Measurements from ENCODE around the gene APC. TPM values are rescaled to one million over a fixed set of nuclear protein-coding genes. Genes with fewer than 3 reads are reported as not detected.

APC gene
- total RNA-seq, 1 donor from 2014 or later, result 47.0 TPM

- Histone ChIP-seq H3K27me3 (ENCODE audit: control insufficient read depth, insufficient read depth, low read length) (no peaks in the 10 kb centered on the region), H3K36me3 (ENCODE audit: control insufficient read depth, insufficient read depth, low read length) (no peaks in the 10 kb centered on the region), H3K4me3 (ENCODE audit: low read depth, low read length) (no peak overlapping the region)
- no peak for DNase-seq (ENCODE audit: low read depth)
- TF ChIP-seq, protein P1, sequence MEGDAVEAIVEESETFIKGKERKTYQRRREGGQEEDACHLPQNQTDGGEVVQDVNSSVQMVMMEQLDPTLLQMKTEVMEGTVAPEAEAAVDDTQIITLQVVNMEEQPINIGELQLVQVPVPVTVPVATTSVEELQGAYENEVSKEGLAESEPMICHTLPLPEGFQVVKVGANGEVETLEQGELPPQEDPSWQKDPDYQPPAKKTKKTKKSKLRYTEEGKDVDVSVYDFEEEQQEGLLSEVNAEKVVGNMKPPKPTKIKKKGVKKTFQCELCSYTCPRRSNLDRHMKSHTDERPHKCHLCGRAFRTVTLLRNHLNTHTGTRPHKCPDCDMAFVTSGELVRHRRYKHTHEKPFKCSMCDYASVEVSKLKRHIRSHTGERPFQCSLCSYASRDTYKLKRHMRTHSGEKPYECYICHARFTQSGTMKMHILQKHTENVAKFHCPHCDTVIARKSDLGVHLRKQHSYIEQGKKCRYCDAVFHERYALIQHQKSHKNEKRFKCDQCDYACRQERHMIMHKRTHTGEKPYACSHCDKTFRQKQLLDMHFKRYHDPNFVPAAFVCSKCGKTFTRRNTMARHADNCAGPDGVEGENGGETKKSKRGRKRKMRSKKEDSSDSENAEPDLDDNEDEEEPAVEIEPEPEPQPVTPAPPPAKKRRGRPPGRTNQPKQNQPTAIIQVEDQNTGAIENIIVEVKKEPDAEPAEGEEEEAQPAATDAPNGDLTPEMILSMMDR (IDR thresholded peaks at IDR 0.05; ENCODE audit: insufficient read depth, low read length, poor library complexity, severe bottlenecking), result no peak
These were observed 86.0 kb downstream of the APC start for GRCh38 chr5:112823656-112824055.

DNA sequence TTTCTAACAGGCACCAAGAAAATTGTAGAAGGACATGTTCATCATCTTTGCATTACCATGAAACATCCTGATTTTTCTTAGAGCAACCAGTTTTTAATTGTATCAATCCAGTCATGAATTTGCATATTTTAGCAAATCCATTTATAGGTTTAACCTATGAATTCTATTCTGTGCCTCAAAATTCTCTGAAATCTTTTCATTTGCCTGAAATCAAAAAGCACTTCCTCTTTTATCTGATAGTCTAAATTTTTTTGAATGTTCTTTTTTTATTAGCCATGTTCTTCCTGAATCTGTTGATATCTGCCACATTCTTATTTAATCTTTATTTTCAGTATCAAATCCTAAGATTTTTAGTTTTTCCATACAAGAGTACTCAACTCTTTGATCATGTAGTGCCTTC is 86.5 kb downstream of the APC start:
- Histone ChIP-seq H3K27me3 (ENCODE audit: control insufficient read depth, insufficient read depth, low read length) (no peaks in the 10 kb centered on the region), H3K4me3 (ENCODE audit: low read depth, low read length) (no peak overlapping the region), H3K36me3 (ENCODE audit: control insufficient read depth, insufficient read depth, low read length) (no peaks in the 10 kb centered on the region)
- DNase-seq (ENCODE audit: low read depth), result no peak
- TF ChIP-seq, protein P1 (IDR thresholded peaks at IDR 0.05; ENCODE audit: insufficient read depth, low read length, poor library complexity, severe bottlenecking), result no peak

DNA sequence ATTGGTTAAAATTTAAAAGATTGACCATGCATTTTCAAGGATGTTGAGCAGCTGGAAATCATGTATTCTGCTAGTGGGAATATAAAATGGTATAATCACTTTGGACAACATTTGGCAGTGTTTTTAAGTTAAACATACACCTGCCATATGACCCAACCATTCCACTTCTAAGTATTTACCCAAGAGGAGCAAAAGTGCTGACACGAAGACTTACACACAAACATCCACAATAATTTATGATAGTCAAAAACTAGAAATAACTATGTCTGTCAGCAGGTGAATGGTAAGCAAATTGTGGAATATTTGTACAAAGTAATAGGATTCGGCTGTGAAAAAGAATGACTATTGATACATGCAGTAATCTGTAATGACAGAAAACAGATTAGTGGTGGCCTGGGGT is 92.7 kb downstream of the APC start:
- TF ChIP-seq, protein P1 (IDR thresholded peaks at IDR 0.05; ENCODE audit: insufficient read depth, low read length, poor library complexity, severe bottlenecking), result no peak
- no peaks in the 10 kb centered on the region for H3K27me3 ChIP-seq (ENCODE audit: control insufficient read depth, insufficient read depth, low read length)
- DNase-seq (ENCODE audit: low read depth), result no peak
- H3K4me3 ChIP-seq (ENCODE audit: low read depth, low read length), result no peak overlapping the region
- H3K36me3 ChIP-seq (ENCODE audit: control insufficient read depth, insufficient read depth, low read length), result no peaks in the 10 kb centered on the region

- no peaks in the 10 kb centered on the region for H3K27me3 ChIP-seq (ENCODE audit: control insufficient read depth, insufficient read depth, low read length)
- H3K36me3 ChIP-seq (ENCODE audit: control insufficient read depth, insufficient read depth, low read length), result peaks cover 1% of the 10 kb centered on the region
- DNase-seq (ENCODE audit: low read depth), result no peak
- TF ChIP-seq, protein P1 (IDR thresholded peaks at IDR 0.05; ENCODE audit: insufficient read depth, low read length, poor library complexity, severe bottlenecking), result no peak
- no peak overlapping the region for H3K4me3 ChIP-seq (ENCODE audit: low read depth, low read length)
These were observed 96.3 kb downstream of the APC start for GRCh38 chr5:112833971-112834370.

DNA sequence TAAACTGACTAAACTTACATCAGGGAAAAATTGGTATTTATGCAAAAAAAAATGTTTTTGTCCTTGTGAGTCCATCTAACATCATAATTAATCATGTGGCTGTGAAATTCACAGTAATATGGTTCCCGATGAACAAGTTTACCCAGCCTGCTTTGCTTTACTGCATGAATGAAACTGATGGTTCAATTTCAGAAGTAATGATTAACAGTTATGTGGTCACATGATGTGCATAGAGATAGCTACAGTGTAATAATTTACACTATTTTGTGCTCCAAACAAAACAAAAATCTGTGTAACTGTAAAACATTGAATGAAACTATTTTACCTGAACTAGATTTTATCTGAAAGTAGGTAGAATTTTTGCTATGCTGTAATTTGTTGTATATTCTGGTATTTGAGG is 106.8 kb downstream of the APC start:
- DNase-seq (ENCODE audit: low read depth), result no peak
- no peaks in the 10 kb centered on the region for H3K27me3 ChIP-seq (ENCODE audit: control insufficient read depth, insufficient read depth, low read length)
- H3K4me3 ChIP-seq (ENCODE audit: low read depth, low read length), result no peak overlapping the region
- H3K36me3 ChIP-seq (ENCODE audit: control insufficient read depth, insufficient read depth, low read length), result peaks cover 1% of the 10 kb centered on the region
- TF ChIP-seq, protein P1 (IDR thresholded peaks at IDR 0.05; ENCODE audit: insufficient read depth, low read length, poor library complexity, severe bottlenecking), result no peak

DNA sequence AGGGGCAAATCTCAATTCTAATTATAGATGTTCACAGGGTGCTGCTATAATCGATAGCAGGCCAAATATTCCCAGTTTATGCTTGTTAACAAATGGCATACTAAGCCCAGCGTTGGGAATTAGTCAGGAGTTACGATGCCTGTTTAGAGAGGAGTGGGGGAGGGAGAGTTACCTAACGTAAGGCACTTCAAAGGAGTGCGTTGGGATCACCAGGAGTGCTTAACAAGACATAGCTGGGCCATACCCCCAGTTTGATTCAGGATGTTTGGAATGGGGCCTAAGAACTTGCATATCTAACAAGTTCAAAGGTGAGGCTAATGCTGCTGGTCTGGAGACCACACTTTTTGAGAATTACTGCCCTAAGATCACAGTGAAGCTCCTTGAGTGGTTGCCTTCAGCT is 108.9 kb downstream of the APC start:
- DNase-seq (ENCODE audit: low read depth), result no peak
- H3K27me3 ChIP-seq (ENCODE audit: control insufficient read depth, insufficient read depth, low read length), result no peaks in the 10 kb centered on the region
- TF ChIP-seq, protein P1 (IDR thresholded peaks at IDR 0.05; ENCODE audit: insufficient read depth, low read length, poor library complexity, severe bottlenecking), result no peak
- H3K36me3 ChIP-seq (ENCODE audit: control insufficient read depth, insufficient read depth, low read length), result no peaks in the 10 kb centered on the region
- H3K4me3 ChIP-seq (ENCODE audit: low read depth, low read length), result no peak overlapping the region
